HUDEP-2 (cell line): ENCODE data around the gene TSPAN18.

ENCODE experiments used
- DNase-seq, 76 experiments: peaks; one replicate each; lab custom pipeline; 2025; ENCODE audit not compliant: unreplicated experiment in 76 of 76; lab: John Stamatoyannopoulos, UW

The TSPAN18 gene

GRCh38 chr11:44967930-44968496 lies 241.3 kb downstream of the TSPAN18 start:
- DNase-seq: no peak

GRCh38 chr11:44968510-44968909 lies 241.7 kb downstream of the TSPAN18 start:
- no peak for DNase-seq

- DNase-seq: no peak
Observed at GRCh38 chr11:44969651-44970252, 243.0 kb downstream of the TSPAN18 start.

- DNase-seq: no peak
Observed at GRCh38 chr11:44970293-44970692, 243.5 kb downstream of the TSPAN18 start.

- peak in 5 of 76 experiments; percentile 2 to 15 (median 7) for DNase-seq
Observed at GRCh38 chr11:44971185-44971584, 244.4 kb downstream of the TSPAN18 start.

- no peak for DNase-seq
Observed at GRCh38 chr11:44972746-44973435, 246.1 kb downstream of the TSPAN18 start.

GRCh38 chr11:44973632-44974401 lies 247.1 kb downstream of the TSPAN18 start:
- DNase-seq: no peak

- no peak for DNase-seq
Observed at GRCh38 chr11:44974402-44975000, 247.7 kb downstream of the TSPAN18 start.

GRCh38 chr11:44976576-44976975 lies 249.8 kb downstream of the TSPAN18 start:
- DNase-seq: no peak

- no peak for DNase-seq
Observed at GRCh38 chr11:44977493-44977984, 250.8 kb downstream of the TSPAN18 start.

- DNase-seq: no peak
Observed at GRCh38 chr11:44978274-44978960, 251.7 kb downstream of the TSPAN18 start.

- DNase-seq: no peak
Observed at GRCh38 chr11:44978961-44979331, 252.2 kb downstream of the TSPAN18 start.

- DNase-seq: no peak
Observed at GRCh38 chr11:44979543-44980399, 253.0 kb downstream of the TSPAN18 start.

- DNase-seq: no peak
Observed at GRCh38 chr11:44980533-44981427, 254.0 kb downstream of the TSPAN18 start.
